Activated CD4-positive, CD25-positive, alpha-beta regulatory T cell treated with anti-CD3 and anti-CD28 coated beads, Interleukin-2, amount 50 U/mL, for 72 hours (primary cell): ENCODE measurements around the gene SOX18.
A peak's percentile ranks its signal among the peaks of the same experiment; 100 is the strongest.

Experiments used
- DNase-seq: peaks from one replicate; pipeline ENCODE4 v3.0.0; 2021

The SOX18 gene

GRCh38 chr20:64036346-64037198 lies 12.9 kb downstream of the SOX18 start:
- DNase-seq = no peak

- DNase-seq = no peak
Measured at GRCh38 chr20:64035933-64036345, 13.5 kb downstream of the SOX18 start, which contains the start of gene C20orf204. TSS of gene C20orf204 (plus strand) at chr20:64036182. CDS start at chr20:64036324, 142 bp downstream.

- DNase-seq = peak; percentile 42
Measured at GRCh38 chr20:64035066-64035932, 14.1 kb downstream of the SOX18 start.

GRCh38 chr20:64033981-64034493 lies 15.4 kb downstream of the SOX18 start:
- DNase-seq = peak; percentile 28

GRCh38 chr20:64032706-64033624 lies 16.5 kb downstream of the SOX18 start:
- no peak for DNase-seq

GRCh38 chr20:64031822-64032314 lies 17.6 kb downstream of the SOX18 start:
- DNase-seq = no peak

GRCh38 chr20:64030371-64031134 lies 18.9 kb downstream of the SOX18 start:
- no peak for DNase-seq

- DNase-seq = no peak
Measured at GRCh38 chr20:64029293-64030117, 19.9 kb downstream of the SOX18 start.

- DNase-seq = no peak
Measured at GRCh38 chr20:64027981-64028685, 21.3 kb downstream of the SOX18 start.

- DNase-seq = no peak
Measured at GRCh38 chr20:64025826-64026412, 23.5 kb downstream of the SOX18 start.

GRCh38 chr20:64025101-64025825 lies 24.2 kb downstream of the SOX18 start:
- no peak for DNase-seq

- no peak for DNase-seq
Measured at GRCh38 chr20:64024141-64024990, 25.1 kb downstream of the SOX18 start.

GRCh38 chr20:64023361-64024140 lies 25.9 kb downstream of the SOX18 start:
- DNase-seq = no peak

- DNase-seq = no peak
Measured at GRCh38 chr20:64022671-64023360, 26.6 kb downstream of the SOX18 start.

- no peak for DNase-seq
Measured at GRCh38 chr20:64021124-64021975, 28.1 kb downstream of the SOX18 start.
